ENCODE results near the gene PAIP1. TPM values are rescaled to one million over a fixed set of nuclear protein-coding genes. Genes with fewer than 3 reads are reported as not detected.
"Not testable (repeated sequence)": the region's sequence is repeated elsewhere in the genome, so short reads cannot be mapped to it uniquely, and the experiment has no call there.

Gene PAIP1
- total RNA-seq, 1 donor from 2014 or later = 130 TPM

DNA sequence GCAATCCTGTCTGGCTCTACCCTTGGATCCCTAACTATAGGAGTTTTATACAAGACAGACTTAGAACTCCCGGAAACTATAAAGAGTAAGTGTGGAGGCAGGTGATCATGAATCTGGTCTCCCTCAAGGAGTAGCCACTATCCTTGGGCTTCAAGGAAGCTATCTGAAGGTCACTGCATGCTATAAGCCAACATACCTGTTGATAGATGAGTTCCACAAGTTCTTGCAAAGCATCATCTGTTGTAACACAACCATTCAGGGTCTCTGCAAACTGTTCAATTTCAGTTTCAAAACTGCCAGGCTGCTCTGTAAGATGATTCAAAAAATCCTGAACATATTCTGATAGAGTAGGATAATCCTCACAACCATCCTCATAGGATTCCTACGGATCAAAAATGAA lies 9.3 kb downstream of the PAIP1 start:
- no peak for DNase-seq (ENCODE audit: missing footprints)
- no peak for ATAC-seq
- intact Hi-C loops (cut with DNase I) = no loop called here

DNA sequence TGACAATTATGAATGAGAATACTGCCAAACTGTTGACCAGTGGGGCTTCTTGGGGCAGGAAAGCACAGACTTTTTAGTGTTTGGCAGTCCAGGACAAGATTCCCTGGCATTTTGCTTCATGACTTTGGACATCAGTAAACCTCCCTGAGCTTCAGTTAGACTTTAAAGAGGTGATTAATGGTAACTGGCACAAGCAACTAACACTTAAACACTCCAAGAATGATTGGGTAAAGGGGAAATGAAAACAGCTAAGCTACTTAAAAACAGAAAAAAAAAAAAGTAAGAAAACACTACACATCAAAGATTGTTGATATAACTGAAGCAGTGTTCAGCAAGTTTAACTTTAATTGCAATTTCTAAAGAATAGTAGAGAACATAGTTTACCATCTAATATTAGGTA lies 13.4 kb downstream of the PAIP1 start:
- DNase-seq (ENCODE audit: missing footprints) (no peak), ATAC-seq (no peak)
- intact Hi-C loops (cut with DNase I) = no loop called here

DNA sequence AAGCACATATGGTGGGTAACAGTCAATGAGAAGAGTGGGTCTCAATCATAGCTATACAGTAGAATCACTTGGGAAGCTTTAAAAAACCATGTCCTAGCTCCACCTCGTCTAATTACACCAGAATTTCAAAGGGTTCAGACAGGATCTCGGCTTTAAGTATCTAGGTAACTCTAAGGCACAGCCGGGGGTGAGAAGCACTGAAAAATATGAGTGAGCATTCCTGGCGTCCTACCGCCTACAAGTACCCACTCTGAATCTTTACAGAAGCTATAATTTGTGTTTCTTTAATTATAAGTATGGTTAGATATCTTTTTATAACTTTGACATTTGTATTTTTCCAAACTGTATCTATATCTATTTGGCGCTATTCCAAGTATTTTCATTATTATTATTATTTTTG lies 16.1 kb downstream of the PAIP1 start:
- DNase-seq (ENCODE audit: missing footprints) (no peak), ATAC-seq (no peak)
- intact Hi-C loops (cut with DNase I) = no loop called here

DNA sequence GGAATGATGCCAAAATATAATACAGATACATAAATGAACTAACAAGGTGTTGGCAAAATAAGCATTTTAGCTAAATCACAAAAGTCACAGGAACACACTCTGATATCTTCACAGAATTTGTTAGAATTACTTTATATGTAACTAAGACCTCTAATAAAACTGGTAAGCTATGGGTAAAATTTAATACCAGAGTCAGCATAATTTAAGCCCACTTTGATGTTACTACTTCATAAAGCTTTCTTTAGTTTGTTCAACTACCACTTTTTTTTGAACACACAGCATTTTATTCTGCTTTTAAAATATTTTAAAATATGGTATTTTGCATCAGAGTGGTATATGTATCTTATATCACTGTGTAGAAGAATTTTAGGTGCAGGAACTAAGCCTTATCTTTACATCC lies 19.9 kb downstream of the PAIP1 start:
- ATAC-seq (no peak), DNase-seq (ENCODE audit: missing footprints) (no peak)
- intact Hi-C loops (cut with DNase I) = no loop called here

DNA sequence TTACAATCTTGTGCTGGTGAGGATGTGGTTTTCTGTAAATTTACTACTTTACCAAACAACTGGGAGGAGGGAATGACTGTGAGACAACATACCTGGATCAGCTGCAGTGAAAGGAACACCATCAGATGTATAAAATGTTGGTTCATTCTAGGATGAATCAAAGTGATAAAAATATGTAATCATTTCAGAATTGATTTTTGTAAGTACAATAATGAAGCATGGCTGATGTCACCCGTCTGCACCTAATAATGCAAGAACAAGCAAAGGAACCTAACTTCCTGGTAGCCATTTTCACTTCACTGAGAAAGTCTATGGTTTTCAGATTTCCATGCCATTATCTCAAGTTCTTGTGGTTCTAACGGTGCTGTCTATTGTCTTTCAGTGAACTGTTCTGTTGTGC lies 23.2 kb downstream of the PAIP1 start:
- no peak for DNase-seq (ENCODE audit: missing footprints)
- ATAC-seq = no peak
- intact Hi-C loops (cut with DNase I) = no loop called here

DNA sequence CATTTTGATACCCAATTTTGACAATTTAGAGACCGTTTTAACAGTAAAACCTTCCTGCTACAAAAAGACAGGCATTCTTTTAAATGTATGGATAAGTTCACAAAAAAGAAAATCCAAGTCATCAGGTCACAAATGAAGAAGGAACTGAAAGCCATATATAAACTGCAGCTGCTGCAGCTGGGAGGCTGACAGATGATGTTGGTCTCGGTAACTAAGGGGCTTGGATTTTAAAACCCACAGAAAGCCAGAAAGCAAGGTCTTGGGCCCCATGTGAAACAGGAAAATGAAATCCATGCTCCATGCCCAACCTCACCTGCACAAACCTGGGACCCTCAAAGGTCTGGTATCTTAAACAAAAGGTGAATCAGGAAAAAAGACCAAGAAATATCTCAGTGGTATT lies 26.2 kb downstream of the PAIP1 start:
- intact Hi-C loops (cut with DNase I) = no loop called here
- DNase-seq (ENCODE audit: missing footprints) (no peak), ATAC-seq (no peak)

DNA sequence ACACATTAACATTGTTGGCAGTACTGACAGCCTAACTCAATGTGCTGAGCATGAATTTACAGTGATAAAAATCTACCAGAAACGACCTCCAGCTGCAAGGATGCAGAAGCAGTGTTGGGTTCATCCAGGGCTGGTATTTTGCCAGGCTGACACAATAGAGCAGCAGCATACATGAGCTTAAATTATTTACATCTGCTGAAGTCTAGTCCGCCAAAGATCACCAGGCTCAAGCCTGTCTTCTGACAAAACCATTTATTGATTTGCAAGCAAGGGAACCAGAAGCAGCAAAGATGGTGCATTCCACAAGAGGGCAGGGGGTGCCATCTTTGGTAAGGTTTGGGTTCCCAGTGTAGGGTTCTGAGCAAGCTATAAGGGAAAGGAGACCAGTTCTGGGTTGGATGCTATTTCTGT lies 33.2 kb downstream of the PAIP1 start:
- no peak for ATAC-seq
- intact Hi-C loops (cut with DNase I) = no loop called here
- no peak for DNase-seq (ENCODE audit: missing footprints)

DNA sequence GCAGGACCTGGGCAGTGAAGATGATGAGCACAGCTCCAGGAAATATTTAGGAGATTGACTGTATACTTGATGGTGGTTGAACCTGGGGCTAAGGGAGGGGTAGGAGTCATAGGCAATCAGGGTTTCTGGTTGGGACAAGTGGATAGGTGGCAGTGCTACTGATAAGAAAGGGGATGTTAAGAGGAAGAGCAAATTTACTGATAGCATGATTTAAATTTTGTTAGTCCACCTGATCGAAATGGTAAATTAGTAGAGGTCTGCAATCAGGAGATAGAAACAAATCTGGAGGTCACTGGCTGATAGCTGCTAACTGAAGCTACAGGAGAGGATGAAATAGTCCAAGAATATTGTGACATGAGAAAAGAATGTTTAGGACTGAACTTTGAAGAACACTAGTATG lies 36.3 kb downstream of the PAIP1 start:
- DNase-seq (ENCODE audit: missing footprints) = no peak
- ATAC-seq = no peak

DNA sequence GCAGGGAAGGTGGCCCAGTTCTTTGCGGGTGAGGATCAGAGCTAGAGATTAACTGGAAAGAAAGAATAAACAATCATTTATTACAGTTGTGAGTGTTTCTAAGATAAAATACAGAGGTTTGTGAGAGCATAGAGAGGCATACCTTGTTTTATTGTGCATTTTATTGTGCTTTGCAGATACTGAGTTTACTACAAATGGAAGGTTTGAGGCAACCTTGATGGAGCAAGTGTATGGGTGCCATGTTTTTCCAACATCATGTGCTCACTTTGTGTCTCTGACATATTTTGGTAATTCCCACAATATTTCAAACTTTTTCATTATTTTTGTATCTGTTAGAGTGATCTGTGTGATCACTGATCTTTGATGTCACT lies 41.2 kb downstream of the PAIP1 start:
- DNase-seq (ENCODE audit: missing footprints) = no peak
- intact Hi-C loops (cut with DNase I) = loop anchor here (2.0 to 5.0 kb wide), 2 partner anchors 31 to 42 kb away; partner anchors contain the start of gene PAIP1
- ATAC-seq = no peak

More for the DNA sequence above, 36.3 kb downstream of the PAIP1 start:
- intact Hi-C loops (cut with DNase I) = no loop called here

DNA sequence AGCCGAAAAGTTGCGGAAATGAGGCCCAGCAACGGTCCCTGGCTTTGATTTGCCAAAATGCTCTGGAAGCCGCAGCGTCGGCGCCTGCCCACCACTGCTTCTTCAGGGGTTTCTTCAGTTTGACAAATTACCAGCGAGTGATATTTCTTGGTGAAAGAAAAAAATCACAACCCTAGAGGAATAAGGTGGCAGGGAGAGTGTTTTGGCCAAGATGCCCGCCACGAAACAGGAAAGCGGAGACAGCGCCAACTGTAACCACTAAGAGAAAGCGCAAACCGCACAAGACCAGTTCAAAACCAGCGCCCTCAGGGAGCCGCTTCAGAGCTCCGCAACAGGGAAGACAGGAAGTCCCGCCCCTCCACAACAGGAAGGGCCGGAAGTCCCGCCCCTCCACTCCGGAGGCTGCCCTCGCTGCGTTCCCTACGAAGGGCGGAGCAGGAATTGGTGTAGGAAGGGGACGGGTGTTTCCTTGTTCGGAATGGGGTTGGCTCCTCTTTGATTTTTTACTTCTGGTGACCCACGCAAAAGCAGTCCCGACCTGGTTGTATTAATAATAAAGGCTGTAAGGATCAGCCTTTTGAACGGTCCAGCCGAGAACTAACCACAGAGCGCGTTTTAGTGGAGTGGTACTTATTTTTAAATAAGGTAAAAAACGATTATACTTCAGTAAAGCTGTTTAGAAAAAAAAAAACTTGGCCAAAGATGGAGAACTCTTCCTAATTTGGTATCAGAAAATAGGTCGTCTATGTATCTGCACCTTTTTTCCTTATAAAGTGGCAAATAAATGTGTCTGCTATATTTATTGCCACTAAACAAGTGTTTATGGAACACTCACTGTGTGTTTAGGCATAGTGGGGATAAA lies 41.8 kb downstream of the PAIP1 start, which contains the start of gene C5orf34:
Gene C5orf34 (minus strand): TSS at position 333 of the 862 bp plus-strand sequence. CDS start 5,809 bp downstream, outside the sequence.
- peak; percentile 98 for DNase-seq (ENCODE audit: missing footprints)
- ATAC-seq = peak; percentile 100
- intact Hi-C loops (cut with DNase I) = loop anchor here (2.0 to 5.0 kb wide), 2 partner anchors 30 to 42 kb away; partner anchors contain the start of gene PAIP1

DNA sequence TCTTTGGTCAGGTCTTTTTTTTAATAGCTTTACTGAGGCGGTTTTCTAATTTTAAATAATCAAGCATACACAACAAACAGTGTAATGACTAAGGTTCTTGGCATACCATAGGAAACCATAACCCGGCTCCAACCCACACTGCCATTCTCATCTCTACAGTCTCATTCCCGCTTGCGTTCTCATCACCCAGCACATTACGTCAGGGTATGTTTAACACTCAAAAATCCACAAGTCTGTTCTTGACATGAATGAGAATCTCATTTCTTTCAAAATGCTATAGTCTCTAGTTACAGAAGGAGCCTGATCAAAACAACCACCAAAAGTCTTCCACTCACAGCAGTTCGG lies 42.4 kb downstream of the PAIP1 start:
- intact Hi-C loops (cut with DNase I) = loop anchor here (2.0 kb wide), 1 partner anchor 30 kb away; no protein-coding TSS in a partner anchor
- DNase-seq (ENCODE audit: missing footprints) = no peak
- ATAC-seq = no peak

DNA sequence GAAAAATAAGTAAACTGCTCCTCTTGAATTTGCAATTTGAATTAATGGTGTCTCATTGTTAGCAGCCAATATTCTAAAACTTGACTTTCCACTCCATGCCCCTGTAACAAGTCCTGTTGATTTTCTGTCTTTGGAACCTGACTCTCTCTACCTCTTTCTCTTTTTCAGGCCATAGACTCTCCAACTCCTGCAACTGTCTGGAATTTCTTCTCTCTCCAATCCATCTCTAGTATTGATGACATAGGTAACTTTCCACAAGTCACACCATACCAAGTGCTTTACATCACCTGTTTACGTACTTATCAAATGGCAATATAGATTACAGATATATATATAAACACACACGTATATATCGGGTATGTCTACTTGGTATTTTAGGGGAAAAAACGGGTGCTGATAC lies 42.9 kb downstream of the PAIP1 start:
- intact Hi-C loops (cut with DNase I) = loop anchor here (2.0 kb wide), 1 partner anchor 29 kb away; no protein-coding TSS in a partner anchor
- ATAC-seq (no peak), DNase-seq (ENCODE audit: missing footprints) (no peak)

DNA sequence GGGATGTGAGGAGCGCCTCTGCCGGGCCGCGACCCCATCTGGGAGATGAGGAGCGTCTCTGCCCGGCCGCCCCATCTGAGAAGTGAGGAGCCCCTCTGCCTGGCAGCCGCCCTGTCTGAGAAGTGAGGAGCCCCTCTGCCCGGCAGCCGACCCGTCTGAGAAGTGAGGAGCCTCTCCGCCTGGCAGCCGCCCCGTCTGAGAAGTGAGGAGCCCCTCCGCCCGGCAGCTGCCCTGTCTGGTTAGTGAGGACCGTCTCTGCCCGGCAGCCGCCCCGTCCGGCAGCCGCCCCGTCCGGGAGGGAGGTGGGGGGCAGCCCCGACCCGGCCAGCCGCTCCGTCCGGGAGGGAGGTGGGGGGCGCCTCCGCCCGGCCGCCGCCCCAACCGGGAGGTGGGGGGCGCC lies 45.8 kb downstream of the PAIP1 start:
- intact Hi-C loops (cut with DNase I); ATAC-seq; DNase-seq (ENCODE audit: missing footprints): not testable (repeated sequence)

DNA sequence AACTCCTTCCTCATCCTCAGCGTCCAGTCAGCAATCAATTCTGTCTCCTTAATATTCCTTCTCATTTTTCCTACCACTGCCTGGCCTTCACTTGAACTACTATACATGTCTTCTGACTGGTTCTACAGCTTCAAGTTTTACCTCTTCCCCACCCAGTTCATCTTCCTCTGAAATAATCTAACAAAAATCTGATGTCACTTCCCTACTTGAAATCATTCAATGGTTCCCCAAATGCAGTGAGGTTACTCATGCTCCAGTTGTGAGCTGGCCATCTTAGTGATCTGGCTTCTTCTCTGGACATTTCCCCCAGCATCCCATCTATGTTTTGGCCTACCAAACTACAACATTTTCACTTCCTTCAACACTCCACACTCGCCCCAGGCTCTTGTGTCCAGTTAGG lies 58.3 kb downstream of the PAIP1 start:
- intact Hi-C loops (cut with DNase I) = no loop called here

DNA sequence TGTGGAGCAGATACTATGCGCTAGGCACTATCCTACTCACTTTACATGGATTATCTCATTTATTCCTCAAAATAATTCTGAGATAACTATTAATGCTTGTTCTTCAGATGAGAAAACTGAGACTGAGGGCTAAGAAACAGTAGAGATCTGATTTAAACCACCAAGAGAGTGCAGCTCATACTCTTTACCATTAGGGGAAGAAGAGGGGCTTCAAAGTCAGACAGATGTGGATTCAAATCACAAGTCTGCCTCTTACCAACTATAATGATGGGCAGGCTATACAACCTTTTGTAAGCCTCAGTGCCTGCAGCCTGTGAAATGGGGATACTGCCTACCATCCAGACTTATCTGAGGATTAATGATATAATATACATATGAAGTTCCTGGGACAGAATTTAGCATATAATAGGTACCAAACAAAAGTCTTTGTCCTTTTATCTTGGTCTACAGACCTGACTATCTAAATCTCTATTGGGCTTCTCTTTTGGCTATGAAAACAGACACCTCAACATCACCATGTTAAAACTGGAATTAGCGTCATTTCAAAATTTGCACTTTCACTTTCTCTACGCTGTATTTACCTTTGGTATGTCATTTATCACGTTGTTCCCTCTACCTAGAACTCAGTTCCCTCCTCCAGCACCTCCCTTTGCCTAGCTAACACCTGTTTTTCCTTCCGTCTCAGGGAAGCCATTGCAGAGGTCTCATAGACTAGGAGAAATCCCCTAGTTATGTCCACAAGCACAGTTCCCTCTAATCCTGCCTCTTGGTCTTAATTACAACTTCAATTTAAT lies 59.4 kb downstream of the PAIP1 start:
- intact Hi-C loops (cut with DNase I) = no loop called here

More for the DNA sequence above, 58.3 kb downstream of the PAIP1 start:
- DNase-seq (ENCODE audit: missing footprints) (no peak), ATAC-seq (no peak)

DNA sequence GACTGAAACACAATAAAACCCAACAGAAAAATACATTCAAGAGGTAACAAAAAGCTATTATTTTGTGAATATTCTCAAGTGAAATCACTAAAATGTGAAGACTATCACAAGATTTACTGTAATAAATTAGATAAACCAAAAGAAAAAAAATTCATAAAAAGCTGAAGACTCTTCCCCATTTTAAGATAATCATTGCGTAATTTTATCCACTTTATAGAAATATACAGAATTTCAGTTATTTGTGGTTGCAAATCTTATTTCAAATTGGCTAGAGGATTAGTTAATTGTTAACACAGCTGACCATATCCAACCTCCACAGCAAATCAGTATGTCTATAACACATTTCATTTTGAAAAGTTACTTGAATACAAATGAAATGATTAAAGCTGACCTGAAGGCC lies 65.6 kb downstream of the PAIP1 start:
- intact Hi-C loops (cut with DNase I) = no loop called here
- ATAC-seq (no peak), DNase-seq (ENCODE audit: missing footprints) (no peak)

More for the DNA sequence above, 59.4 kb downstream of the PAIP1 start:
- ATAC-seq = no peak
- DNase-seq (ENCODE audit: missing footprints) = no peak

DNA sequence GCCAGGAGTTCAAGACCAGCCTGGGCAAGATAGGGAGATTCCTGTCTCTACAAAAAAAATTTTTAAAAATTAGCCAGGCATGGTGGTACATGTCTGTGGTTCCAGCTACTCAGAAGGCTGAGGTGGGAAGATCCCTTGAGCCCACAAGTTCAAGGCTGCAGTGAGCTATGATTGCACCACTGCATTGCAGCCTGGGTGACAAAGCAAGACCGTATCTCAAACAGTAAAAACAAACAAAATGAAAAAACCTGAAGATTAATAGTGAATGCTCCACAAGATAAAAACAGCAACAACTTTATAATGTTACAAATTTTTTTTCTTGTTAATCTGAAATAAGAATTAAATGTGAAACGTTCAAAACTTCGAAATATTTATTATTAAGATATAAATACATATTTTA lies 70.5 kb downstream of the PAIP1 start:
- ATAC-seq = no peak
- intact Hi-C loops (cut with DNase I) = no loop called here
- DNase-seq (ENCODE audit: missing footprints) = no peak

DNA sequence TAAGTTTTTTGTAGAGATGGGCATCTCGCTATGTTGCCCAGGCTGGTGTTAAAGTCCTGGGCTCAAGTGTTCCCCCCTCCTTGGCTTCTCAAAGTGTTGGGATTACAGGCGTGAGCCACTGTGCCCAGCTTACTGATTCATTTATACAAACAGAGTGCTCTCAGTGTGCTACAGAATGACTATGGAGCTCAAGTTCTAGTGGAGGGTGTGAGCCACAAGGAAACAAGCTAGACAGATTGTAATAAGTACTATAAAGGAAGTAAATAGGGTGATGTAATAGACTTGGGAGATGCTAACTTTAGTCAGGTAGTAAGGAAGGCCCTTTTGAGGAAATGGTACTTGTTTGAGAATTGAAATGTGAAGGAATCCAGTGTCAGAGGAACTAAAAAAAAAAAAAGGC lies 71.5 kb downstream of the PAIP1 start:
- no peak for ATAC-seq
- no peak for DNase-seq (ENCODE audit: missing footprints)
- intact Hi-C loops (cut with DNase I) = loop anchor here (2.0 kb wide), 1 partner anchor 29 kb away; the partner anchor contains the start of gene C5orf34

DNA sequence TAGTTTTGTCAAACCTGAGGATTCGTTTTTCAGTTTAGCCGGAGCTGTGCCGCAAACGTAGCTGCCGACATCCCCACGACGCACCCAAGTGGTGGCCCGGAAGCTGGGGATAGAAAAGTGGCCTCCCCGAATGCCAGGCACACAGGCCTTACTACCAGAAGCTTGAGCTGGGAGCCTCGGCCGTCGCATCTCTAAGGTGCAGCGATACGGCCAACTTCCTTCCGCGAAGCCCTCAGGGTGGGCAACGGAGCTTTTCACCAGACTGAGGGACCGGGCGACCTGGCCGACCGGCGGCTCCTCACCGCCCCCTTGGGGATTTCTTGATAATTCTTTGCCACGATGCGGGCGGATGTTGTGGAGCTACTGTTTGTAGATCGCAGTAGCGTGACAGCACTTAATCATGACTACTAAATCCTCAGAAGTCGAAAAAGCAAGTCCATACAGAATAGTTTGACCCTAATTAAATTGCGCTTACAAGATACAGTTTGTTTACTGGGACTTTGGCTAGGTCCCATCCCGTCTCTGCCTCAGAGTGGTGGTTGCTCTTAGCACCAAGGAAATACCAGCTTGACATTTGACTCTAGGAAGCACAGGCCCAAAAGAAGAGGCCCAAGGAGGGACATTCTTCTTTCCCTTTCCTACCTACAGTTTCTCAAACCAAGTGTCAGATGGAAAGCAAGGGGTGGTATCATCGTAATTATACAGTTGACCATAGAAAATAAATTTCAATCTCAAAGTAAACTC lies 72.6 kb downstream of the PAIP1 start:
- intact Hi-C loops (cut with DNase I) = loop anchor here (2.0 to 5.0 kb wide), 5 partner anchors 31 to 362 kb away; partner anchors contain the start of genes C5orf34, HMGCS1, NNT and PAIP1

More for the DNA sequence above, 72.6 kb downstream of the PAIP1 start:
- ATAC-seq (peak; percentile 72), DNase-seq (ENCODE audit: missing footprints) (peak; percentile 87)

Measured in Right ventricle myocardium inferior (tissue), 1 donor.